Measurements from ENCODE around the gene CNPY4.
A peak's percentile ranks its signal among the peaks of the same experiment; 100 is the strongest.

DNA sequence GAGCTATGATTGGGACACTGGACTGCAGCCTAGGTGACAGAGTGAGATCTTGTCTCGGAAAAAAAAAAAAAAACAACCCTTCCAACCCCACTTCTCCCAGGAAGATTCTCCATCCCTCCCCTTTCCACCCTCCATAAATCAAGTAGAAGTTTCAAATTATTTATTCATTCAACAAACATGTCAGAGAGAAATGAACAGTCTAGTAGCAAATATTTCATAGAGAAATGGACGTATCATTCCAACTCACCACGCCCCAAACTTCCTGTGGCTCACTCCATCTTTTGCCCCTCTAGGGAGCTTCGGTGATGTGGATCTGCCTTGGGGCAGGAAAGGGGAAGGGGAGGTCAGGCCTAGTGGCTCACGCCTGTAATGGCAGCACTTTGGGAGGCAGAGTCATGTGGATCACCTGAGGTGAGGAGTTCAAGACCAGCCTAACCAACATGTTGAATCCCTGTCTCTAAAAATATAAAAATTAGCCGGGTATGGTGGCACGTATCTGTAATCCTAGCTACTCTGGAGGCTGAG, 39.7 kb downstream of the CNPY4 start:
- TF ChIP-seq POLR2AphosphoS5 (IDR thresholded peaks at IDR 0.05; ENCODE audit: low read depth, low read length) (no peak), POLR2A (IDR thresholded peaks at IDR 0.05; ENCODE audit: low read depth, low read length) (no peak), SPI1 (IDR thresholded peaks at IDR 0.05; ENCODE audit: low read depth, low read length) (peak; percentile 9; the same call in 1 of the 2 replicates)
